Measurements from ENCODE around the gene RFC4.
"Not testable (repeated sequence)": the region's sequence is repeated elsewhere in the genome, so short reads cannot be mapped to it uniquely, and the experiment has no call there.

Gene RFC4

GRCh38 chr3:186806089-186807055 is at the start of gene RFC4:
Gene RFC4, minus strand, starts transcription at chr3:186806482. Its CDS starts 1,769 bp downstream, at chr3:186804713.
- DNase-seq (ENCODE audit: low read depth in 2 of 3, low spot score in 1 of 3), result peak; percentile 81 to 87 (median 82)

GRCh38 chr3:186854954-186855353 is 48.7 kb upstream of the RFC4 start:
- no peak for DNase-seq (ENCODE audit: low read depth in 2 of 3, low spot score in 1 of 3)

- DNase-seq (ENCODE audit: low read depth in 2 of 3, low spot score in 1 of 3), result no peak
Observed at GRCh38 chr3:186854146-186854545, 47.9 kb upstream of the RFC4 start.

GRCh38 chr3:186852994-186853393 is 46.7 kb upstream of the RFC4 start:
- DNase-seq (ENCODE audit: low read depth in 2 of 3, low spot score in 1 of 3), result no peak

- DNase-seq (ENCODE audit: low read depth in 2 of 3, low spot score in 1 of 3), result not testable (repeated sequence)
Observed at GRCh38 chr3:186851835-186852234, 45.6 kb upstream of the RFC4 start.

GRCh38 chr3:186849374-186849975 is 43.2 kb upstream of the RFC4 start:
- no peak for DNase-seq (ENCODE audit: low read depth in 2 of 3, low spot score in 1 of 3)

- no peak for DNase-seq (ENCODE audit: low read depth in 2 of 3, low spot score in 1 of 3)
Observed at GRCh38 chr3:186847437-186847836, 41.2 kb upstream of the RFC4 start.

GRCh38 chr3:186845756-186846155 is 39.5 kb upstream of the RFC4 start:
- DNase-seq (ENCODE audit: low read depth in 2 of 3, low spot score in 1 of 3), result no peak

GRCh38 chr3:186844908-186845307 is 38.6 kb upstream of the RFC4 start:
- DNase-seq (ENCODE audit: low read depth in 2 of 3, low spot score in 1 of 3), result no peak

- DNase-seq (ENCODE audit: low read depth in 2 of 3, low spot score in 1 of 3), result no peak
Observed at GRCh38 chr3:186843039-186843432, 36.8 kb upstream of the RFC4 start.

GRCh38 chr3:186842426-186843038 is 36.2 kb upstream of the RFC4 start, which contains the start of gene ADIPOQ:
Gene ADIPOQ, plus strand, starts transcription at chr3:186842710. Its CDS starts 10,349 bp downstream, at chr3:186853059.
- no peak for DNase-seq (ENCODE audit: low read depth in 2 of 3, low spot score in 1 of 3)

GRCh38 chr3:186841620-186842019 is 35.3 kb upstream of the RFC4 start:
- no peak for DNase-seq (ENCODE audit: low read depth in 2 of 3, low spot score in 1 of 3)

GRCh38 chr3:186839874-186840641 is 33.8 kb upstream of the RFC4 start:
- no peak for DNase-seq (ENCODE audit: low read depth in 2 of 3, low spot score in 1 of 3)

- DNase-seq (ENCODE audit: low read depth in 2 of 3, low spot score in 1 of 3), result no peak
Observed at GRCh38 chr3:186832276-186832675, 26.0 kb upstream of the RFC4 start.

GRCh38 chr3:186831798-186832197 is 25.5 kb upstream of the RFC4 start:
- no peak for DNase-seq (ENCODE audit: low read depth in 2 of 3, low spot score in 1 of 3)

GRCh38 chr3:186828340-186828739 is 22.1 kb upstream of the RFC4 start:
- DNase-seq (ENCODE audit: low read depth in 2 of 3, low spot score in 1 of 3), result no peak

- DNase-seq (ENCODE audit: low read depth in 2 of 3, low spot score in 1 of 3), result peak; percentile 65 to 81 (median 73)
Observed at GRCh38 chr3:186826976-186827857, 20.9 kb upstream of the RFC4 start.

- no peak for DNase-seq (ENCODE audit: low read depth in 2 of 3, low spot score in 1 of 3)
Observed at GRCh38 chr3:186826410-186826975, 20.2 kb upstream of the RFC4 start.

GRCh38 chr3:186825872-186826409 is 19.7 kb upstream of the RFC4 start:
- no peak for DNase-seq (ENCODE audit: low read depth in 2 of 3, low spot score in 1 of 3)

Measured in stimulated activated CD4-positive, alpha-beta T cell treated with anti-CD3 and anti-CD28 coated beads, Interleukin-12 subunit alpha, Interleukin-12 subunit beta, amount 100 ng/mL, for 48 hours (primary cell).